CD1c-positive myeloid dendritic cell (primary cell): Measurements from ENCODE around the gene CAMK4.

Source experiments
- DNase-seq: peaks from one replicate; pipeline ENCODE4 v3.0.0-alpha.2; 2016; ENCODE audit errors: extremely low spot score

Gene CAMK4

GRCh38 chr5:111229221-111229835, 5.1 kb downstream of the CAMK4 start:
- DNase-seq, result no peak

GRCh38 chr5:111229871-111230810, 6.0 kb downstream of the CAMK4 start:
- DNase-seq, result peak; percentile 7

GRCh38 chr5:111231119-111231518, 6.9 kb downstream of the CAMK4 start:
- no peak for DNase-seq

- no peak for DNase-seq
Measured at GRCh38 chr5:111232311-111233051, 8.3 kb downstream of the CAMK4 start.

DNA sequence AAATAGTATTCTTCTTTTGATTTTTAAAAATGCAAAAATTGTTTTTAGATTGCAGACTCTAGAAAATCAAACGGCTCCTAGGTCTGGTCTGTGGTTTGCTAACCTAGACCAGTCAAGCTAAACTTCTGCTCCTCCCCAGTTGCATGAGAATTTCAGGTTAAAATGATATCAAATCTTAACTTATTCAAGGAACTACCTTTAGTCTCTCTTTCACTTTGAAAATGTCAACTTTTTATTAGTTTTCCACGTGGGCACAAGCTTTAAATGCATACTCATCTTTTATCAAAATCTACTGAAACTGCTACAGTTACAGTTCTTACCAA, 8.8 kb downstream of the CAMK4 start:
- no peak for DNase-seq

DNA sequence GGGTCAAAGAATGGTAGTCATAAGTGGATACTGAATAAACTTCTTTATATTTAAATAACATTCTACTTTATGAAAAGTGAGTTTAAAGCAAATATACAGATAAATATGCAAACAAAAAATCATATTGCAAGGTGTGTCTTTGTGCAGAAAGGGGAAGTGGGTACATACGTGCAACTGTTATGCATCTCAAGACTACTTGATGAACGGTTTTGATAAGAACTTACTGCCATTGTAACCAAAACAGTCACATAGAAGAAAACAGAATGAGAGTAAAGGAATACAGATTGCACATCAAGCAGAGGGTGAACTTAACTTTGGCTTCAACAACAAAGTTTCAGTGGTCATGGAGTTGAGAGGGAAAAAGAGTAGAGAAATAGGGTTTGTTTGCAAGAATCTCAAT, 9.9 kb downstream of the CAMK4 start:
- DNase-seq, result no peak

DNA sequence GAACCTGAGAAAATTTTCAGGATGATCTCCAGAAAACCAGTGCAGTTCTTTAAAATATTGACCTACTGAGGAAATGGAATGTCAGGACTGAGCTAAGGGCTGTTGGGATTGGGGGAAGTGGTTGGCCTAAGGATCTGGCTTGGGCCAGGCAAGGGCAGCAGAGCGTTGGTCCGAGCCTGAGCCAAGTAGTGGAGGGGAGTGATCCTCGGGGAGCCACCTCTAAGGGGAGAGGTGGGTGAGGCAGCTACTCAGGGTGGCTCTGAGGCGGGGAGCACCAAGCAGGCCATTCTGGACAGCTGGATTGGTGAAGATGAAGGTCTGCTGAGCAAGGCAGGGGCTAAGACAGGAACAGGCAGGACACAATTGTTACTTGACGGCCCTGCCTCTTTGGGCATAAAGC, 11.5 kb downstream of the CAMK4 start:
- no peak for DNase-seq

DNA sequence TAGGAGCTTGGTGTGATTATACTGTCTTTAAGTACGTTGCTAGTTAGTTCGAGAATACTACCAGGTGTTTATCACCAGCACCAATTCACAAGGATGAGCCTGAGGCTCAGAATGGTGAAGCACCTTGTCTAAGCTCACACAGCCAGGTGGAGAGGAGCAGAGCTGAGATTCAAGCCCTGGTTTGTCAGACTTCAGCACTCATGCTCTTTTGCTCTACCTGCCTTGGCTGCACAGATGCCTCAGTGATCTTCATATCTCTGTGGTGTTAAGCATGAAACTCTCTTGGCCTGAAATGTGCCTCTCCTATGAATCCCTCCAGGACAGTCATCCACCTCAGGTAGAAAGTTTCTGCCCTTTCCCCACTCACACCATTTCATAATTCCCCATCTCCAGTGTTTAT, 12.2 kb downstream of the CAMK4 start:
- DNase-seq, result no peak

DNA sequence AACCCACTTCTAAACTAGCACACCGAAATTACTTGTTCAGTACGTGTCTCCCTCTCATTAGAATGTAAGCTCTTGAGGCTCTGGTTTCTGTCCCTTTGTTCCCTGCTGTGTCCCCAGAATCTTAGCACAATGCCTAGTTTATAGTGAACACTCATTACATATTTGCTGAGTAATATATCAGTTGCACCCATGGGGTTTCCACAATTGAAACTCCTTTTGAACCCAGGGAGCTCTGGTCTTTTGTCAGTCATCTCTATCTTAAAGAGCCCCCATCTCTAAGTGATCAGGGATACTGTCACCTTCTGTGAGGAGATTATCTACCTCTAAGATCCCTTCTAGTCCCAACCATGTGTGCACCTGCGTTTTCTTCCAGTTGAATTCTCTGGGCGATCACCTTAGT, 12.8 kb downstream of the CAMK4 start:
- DNase-seq, result no peak

DNA sequence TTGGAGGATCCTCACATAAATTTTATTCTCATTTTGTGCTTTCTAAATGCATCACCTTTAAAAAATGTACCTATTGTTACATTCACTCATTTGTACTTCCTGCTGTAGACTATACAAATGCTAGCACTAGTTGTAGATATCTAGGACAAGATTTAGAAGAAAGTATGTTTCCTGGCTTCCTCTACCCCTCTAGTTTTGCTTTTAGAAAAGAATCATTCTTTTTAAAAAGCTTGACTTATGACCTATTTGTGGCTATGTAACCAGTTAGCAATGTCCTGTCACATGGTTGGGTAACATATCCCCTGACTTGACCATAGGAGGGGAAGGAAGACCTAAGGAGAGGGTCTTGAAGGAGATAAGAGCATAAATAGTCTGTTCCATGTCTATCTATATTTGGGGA, 13.3 kb downstream of the CAMK4 start:
- DNase-seq, result no peak

DNA sequence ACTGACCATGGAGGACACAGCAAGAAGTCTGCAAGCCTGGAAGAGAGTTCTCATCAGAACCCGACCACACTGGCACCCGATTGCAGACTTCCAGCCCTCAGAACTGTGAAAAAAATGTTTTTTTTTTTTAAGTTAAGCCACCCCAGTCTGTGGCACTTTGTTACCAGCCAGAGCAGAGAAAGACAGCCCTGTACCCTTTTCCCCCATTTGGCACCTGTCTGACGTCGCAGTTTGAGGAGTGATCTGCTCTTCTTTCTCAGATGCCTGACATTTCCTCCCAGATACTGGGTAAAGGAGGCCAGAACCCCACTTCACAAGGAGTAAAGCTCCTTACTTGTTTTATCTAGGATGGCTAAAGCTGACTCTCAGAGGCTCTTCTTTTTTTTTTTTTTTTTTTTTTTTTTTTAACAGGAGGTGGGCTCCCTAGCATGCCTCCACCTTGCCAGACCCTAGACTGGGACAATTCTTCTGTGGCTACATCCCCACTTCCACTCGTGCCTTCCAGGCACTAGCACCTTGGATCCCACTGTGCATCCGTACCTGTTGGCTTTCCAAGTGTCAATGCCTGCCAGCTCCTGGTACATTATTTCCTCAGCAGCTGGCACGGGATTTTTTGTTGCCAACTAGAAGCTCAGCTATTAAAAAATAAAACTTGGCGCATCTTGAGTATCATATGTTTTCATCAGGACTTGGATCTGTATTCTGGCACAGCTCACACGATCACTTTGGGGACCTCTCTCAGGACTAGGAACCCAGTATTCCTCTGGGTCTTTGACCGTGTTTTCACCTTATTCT, 14.4 kb downstream of the CAMK4 start:
- DNase-seq, result no peak

GRCh38 chr5:111241696-111242095, 17.5 kb downstream of the CAMK4 start:
- no peak for DNase-seq

DNA sequence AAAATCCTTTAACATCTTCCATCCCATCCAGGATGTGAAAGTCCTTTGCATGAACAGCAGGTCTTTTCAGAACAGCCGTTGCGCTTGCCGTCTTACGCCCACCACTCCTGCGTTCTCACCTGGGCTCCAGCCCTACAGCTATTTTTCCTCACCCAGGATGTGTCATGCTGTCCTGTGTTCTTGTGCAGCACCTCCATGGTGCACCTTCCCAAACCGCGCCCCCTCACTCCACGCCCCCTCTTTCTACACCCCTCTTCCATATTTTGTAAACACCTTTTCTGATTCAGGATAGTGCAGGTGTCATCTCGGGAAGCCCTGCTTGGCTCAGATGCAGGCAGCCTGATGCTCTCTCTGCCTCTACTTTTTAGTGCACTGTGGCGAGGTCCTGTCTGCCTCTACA, 18.4 kb downstream of the CAMK4 start:
- DNase-seq, result no peak

DNA sequence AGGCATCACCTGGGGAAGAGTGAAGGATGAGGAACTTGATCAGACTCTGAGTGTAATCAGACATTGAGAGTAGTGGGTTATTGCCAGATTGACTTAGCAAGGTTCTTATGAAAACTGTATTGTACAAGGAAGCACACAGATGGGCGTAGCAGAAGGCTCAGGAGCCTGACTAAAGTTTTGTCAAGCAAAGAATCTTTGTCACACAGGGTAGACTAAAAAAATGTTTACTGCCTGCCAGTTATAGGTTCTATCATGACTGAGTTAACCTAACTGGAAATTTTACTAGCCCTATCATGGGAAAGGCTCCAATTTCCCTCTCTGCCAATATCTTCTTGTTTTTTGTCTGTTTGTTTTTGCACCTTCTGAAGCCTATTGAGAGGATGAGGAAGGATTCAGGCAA, 19.1 kb downstream of the CAMK4 start:
- no peak for DNase-seq

- DNase-seq, result no peak
Measured at GRCh38 chr5:111245654-111246053, 21.5 kb downstream of the CAMK4 start.

DNA sequence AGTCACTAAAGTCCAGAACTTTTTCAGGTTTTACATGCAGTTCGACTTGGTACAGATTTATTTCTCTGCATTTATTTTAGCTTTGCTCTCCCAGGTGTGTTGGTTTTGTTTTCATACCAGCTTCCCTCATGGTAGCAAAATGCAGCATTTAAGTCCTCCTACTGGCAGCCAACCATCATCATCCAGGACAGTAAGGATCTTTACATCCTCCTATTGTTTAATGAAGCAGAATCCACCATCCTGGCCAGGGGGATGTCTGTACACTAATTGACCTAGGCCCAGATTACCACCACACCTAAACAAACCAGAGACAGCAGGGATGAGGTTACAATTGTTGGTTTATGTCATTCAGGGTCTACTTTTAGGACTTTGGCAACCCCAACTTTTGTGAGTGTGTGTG, 22.3 kb downstream of the CAMK4 start:
- DNase-seq, result no peak

DNA sequence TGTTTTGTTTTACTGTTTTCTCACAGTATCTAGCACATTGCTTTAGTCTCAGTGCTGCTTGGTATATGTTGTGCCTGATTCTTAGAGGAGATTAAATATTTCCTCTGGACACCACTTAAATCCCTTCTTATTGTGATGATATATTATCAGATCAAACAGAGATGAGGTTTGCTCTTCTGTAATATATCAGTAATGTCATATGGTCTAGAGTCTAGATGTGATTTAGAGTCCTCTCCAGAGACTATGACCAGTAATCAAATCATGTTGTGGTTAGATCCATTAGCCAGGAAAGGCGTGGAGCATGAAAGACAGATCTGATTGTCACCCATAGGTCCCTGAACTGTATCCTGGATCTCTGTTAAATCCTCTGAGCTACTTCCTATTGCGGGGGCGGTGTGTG, 24.4 kb downstream of the CAMK4 start:
- DNase-seq, result no peak

DNA sequence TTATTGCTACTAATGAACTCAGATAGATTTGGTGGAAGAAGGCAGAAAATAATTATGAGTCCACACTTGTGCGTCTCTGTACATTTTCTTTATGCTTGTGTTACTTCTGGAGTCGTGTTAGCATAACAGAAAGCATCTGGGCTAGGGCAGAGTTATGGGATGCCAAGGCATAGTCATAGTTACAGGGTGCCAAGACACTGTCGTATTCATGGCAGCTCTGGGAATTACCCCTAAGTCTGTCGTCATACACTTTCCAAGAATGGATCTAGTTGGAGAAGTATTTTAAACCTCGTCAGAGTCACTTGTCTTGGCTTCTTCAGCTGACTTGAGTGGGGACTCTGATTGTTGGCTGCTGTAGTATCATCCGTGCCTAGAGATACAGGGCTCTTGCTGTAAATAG, 27.7 kb downstream of the CAMK4 start:
- DNase-seq, result no peak

DNA sequence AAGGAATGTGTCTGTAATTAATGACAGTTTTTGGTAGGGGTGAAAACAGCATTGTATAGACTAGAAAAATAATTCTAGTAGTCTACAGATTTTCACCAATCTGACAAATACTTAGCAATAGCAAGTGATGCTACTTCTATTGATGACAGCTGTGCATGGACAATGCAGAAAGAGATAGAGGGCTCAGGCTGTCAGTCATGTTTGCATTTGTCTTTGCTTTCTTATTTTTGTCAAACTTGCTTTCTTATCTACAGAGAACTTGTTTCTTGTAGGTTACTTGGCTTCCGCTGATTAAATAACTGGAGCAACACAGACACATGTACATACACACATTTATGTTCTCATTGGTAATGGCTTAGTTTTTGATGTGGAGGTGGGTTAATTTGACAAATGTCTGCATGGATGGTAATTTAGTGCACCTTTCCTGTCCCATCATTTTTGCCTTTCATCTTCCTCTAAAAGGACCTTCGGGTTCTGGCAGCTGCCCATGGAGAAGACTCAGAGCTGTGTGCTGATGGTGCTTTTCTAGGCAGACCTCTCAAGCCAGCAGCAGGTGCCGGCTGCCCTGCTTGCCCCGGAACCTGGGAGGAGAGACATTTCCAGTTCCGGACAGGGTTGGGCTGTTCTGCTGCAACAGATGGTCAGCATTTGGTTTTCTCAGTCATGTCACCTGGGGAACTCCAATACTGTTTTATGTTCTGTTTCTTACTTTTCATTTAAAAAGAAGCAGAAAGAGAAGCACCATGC, 28.8 kb downstream of the CAMK4 start:
- no peak for DNase-seq

- DNase-seq, result no peak
Measured at GRCh38 chr5:111254613-111255012, 30.4 kb downstream of the CAMK4 start.

DNA sequence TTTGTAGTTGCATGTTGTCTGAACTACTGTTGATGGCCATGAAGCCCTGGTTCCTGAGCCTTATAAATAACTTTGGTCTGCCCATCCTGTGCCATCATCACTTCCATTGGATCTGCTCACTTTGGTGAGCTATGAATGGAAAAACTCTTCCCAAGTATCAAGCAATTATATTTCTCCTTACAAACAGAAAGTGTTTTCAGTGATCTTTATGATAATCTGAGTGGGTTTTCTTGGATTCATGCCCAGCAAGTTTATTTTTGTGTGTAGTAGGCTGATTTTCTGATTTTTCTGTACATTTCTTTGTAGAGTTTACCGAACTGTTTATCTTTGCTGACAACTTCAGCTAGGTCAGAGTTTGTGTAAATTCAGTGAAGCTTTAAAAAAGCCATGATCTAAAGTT, 31.0 kb downstream of the CAMK4 start:
- DNase-seq, result no peak
